Neural progenitor cell (in vitro differentiated cells): ENCODE data around the gene TSEN34. TPM values are rescaled to one million over a fixed set of nuclear protein-coding genes. Genes with fewer than 3 reads are reported as not detected.

Experiments
- DNase-seq: peaks from one replicate; pipeline ENCODE4 v3.0.0-alpha.2; 2016; ENCODE audit warnings: low spot score
- H2AFZ ChIP-seq: fragments of 200-600 bp; sonication (generic); replicated peaks from 2 replicates; pipeline ENCODE4 v1.6.1; 2016; ENCODE audit warnings: antibody characterized with exemption
- H3F3A ChIP-seq: fragments of 200-600 bp; sonication (generic); 2 replicates; pipeline ENCODE4 v1.6.1; 2016; ENCODE audit warnings: antibody characterized with exemption, low read depth
- H3K27ac ChIP-seq: fragments of 200-600 bp; sonication (generic); 2 replicates; pipeline ENCODE4 v1.5.1; 2016; ENCODE audit warnings: mild to moderate bottlenecking
- H3K27me3 ChIP-seq: fragments of 200-600 bp; sonication (generic); 2 replicates; pipeline ENCODE4 v1.6.1; 2016; ENCODE audit warnings: mild to moderate bottlenecking, moderate library complexity
- H3K36me3 ChIP-seq: fragments of 200-600 bp; sonication (generic); 2 replicates; pipeline ENCODE4 v1.5.1; 2016
- H3K4me1 ChIP-seq: fragments of 200-600 bp; sonication (generic); 2 replicates; pipeline ENCODE4 v1.6.1; 2016; ENCODE audit warnings: mixed run types
- H3K4me2 ChIP-seq: fragments of 200-600 bp; sonication (generic); 2 replicates; pipeline ENCODE4 v1.6.1; 2016
- H3K4me3 ChIP-seq: fragments of 200-600 bp; sonication (generic); 2 replicates; pipeline ENCODE4 v1.5.1; 2016
- H3K79me2 ChIP-seq: fragments of 200-600 bp; sonication (generic); 2 replicates; pipeline ENCODE4 v1.6.1; 2016; ENCODE audit warnings: low read depth
- H3K9ac ChIP-seq: fragments of 200-600 bp; sonication (generic); 2 replicates; pipeline ENCODE4 v1.6.1; 2016
- H3K9me3 ChIP-seq: fragments of 200-600 bp; sonication (generic); 2 replicates; pipeline ENCODE4 v1.5.1; 2016; ENCODE audit warnings: low read depth
- H4K20me1 ChIP-seq: fragments of 200-600 bp; sonication (generic); 2 replicates; pipeline ENCODE4 v1.6.1; 2016; ENCODE audit warnings: low read depth
- H3K27ac Mint-ChIP-seq: 3 replicates; pipeline ENCODE4 v1.8.0; 2021; ENCODE audit warnings: mixed read lengths
- H3K27me3 Mint-ChIP-seq: 2 replicates; pipeline ENCODE4 v1.8.0; 2022; ENCODE audit warnings: low read depth, mild to moderate bottlenecking, inconsistent platforms, moderate library complexity, mixed read lengths; ENCODE audit not compliant: insufficient read depth
- H3K36me3 Mint-ChIP-seq: 3 replicates; pipeline ENCODE4 v1.8.0; 2021; ENCODE audit warnings: mixed read lengths
- H3K4me1 Mint-ChIP-seq: 3 replicates; pipeline ENCODE4 v1.8.0; 2021; ENCODE audit warnings: mixed read lengths
- H3K4me3 Mint-ChIP-seq: 3 replicates; pipeline ENCODE4 v1.8.0; 2021; ENCODE audit warnings: mild to moderate bottlenecking, moderate library complexity, mixed read lengths
- H3K9me3 Mint-ChIP-seq: 3 replicates; pipeline ENCODE4 v1.8.0; 2020; ENCODE audit warnings: mixed read lengths
- CTCF ChIP-seq: fragments of 200-600 bp; sonication (generic); IDR thresholded peaks from 2 replicates; pipeline ENCODE4 v1.5.1; 2017; ENCODE audit warnings: antibody characterized with exemption, mild to moderate bottlenecking
- EZH2 ChIP-seq: fragments of 200-600 bp; sonication (generic); IDR thresholded peaks from 2 replicates; pipeline ENCODE4 v1.6.1; 2017; ENCODE audit warnings: antibody characterized with exemption, mild to moderate bottlenecking, moderate library complexity
- EZH2phosphoT487 ChIP-seq: fragments of 200-600 bp; sonication (generic); IDR thresholded peaks from 2 replicates; pipeline ENCODE4 v1.6.1; 2017; ENCODE audit warnings: antibody characterized with exemption
- total RNA-seq: library from RNA; depleted of rRNA; stranded (reverse); fragments of >200 nt; gene quantifications from 2 replicates; pipeline ENCODE4 v1.2.3, GENCODE V29; 2015; ENCODE audit warnings: low replicate concordance

The TSEN34 gene
- total RNA-seq, 1 donor from 2014 or later, result 10.3 TPM

GRCh38 chr19:54201172-54201701 lies 10.1 kb downstream of the TSEN34 start:
- peak overlapping the region; percentile 100 for H3K4me3 Mint-ChIP-seq
- peaks cover 7% of the 10 kb centered on the region for H3K27me3 Mint-ChIP-seq
- peaks cover 29% of the 10 kb centered on the region for H3K4me1 Mint-ChIP-seq
- no peaks in the 10 kb centered on the region for H3K9me3 ChIP-seq
- H3K79me2 ChIP-seq, result peaks cover 57% of the 10 kb centered on the region
- H4K20me1 ChIP-seq, result peaks cover 53% of the 10 kb centered on the region
- H3F3A ChIP-seq, result peaks cover 70% of the 10 kb centered on the region
- DNase-seq, result no peak
- H3K27me3 ChIP-seq, result no peaks in the 10 kb centered on the region
- no peaks in the 10 kb centered on the region for H3K9me3 Mint-ChIP-seq
- peak overlapping the region; percentile 100 for H3K27ac Mint-ChIP-seq
- peak overlapping the region; percentile 67 for H3K4me3 ChIP-seq
- H3K4me2 ChIP-seq, result peak overlapping the region; percentile 97
- no peak overlapping the region for H2AFZ ChIP-seq
- no peak for TF ChIP-seq EZH2
- peaks cover 33% of the 10 kb centered on the region for H3K4me1 ChIP-seq
- peaks cover 24% of the 10 kb centered on the region for H3K36me3 Mint-ChIP-seq
- peaks cover 17% of the 10 kb centered on the region for H3K36me3 ChIP-seq
- peak overlapping the region; percentile 94 for H3K9ac ChIP-seq
- H3K27ac ChIP-seq, result peak overlapping the region; percentile 94

GRCh38 chr19:54201980-54202379 lies 10.9 kb downstream of the TSEN34 start:
- H3K9me3 ChIP-seq, result no peaks in the 10 kb centered on the region
- H3K4me3 Mint-ChIP-seq, result peak overlapping the region; percentile 100
- H3K27me3 Mint-ChIP-seq, result peaks cover 7% of the 10 kb centered on the region
- peaks cover 33% of the 10 kb centered on the region for H3K4me1 ChIP-seq
- H3K27me3 ChIP-seq, result no peaks in the 10 kb centered on the region
- peaks cover 60% of the 10 kb centered on the region for H4K20me1 ChIP-seq
- peak overlapping the region; percentile 97 for H3K4me2 ChIP-seq
- no peak for TF ChIP-seq EZH2
- TF ChIP-seq EZH2phosphoT487, result no peak
- no peak for TF ChIP-seq CTCF
- H3K9ac ChIP-seq, result peak overlapping the region; percentile 94
- H3K4me1 Mint-ChIP-seq, result peaks cover 29% of the 10 kb centered on the region
- peaks cover 17% of the 10 kb centered on the region for H3K36me3 ChIP-seq
- no peak overlapping the region for H3K27ac ChIP-seq
- no peak overlapping the region for H2AFZ ChIP-seq
- H3K27ac Mint-ChIP-seq, result no peak overlapping the region
- peaks cover 70% of the 10 kb centered on the region for H3F3A ChIP-seq
- H3K79me2 ChIP-seq, result peaks cover 64% of the 10 kb centered on the region
- H3K4me3 ChIP-seq, result peak overlapping the region; percentile 67
- H3K36me3 Mint-ChIP-seq, result peaks cover 28% of the 10 kb centered on the region
- no peaks in the 10 kb centered on the region for H3K9me3 Mint-ChIP-seq
- no peak for DNase-seq

GRCh38 chr19:54203151-54203611 lies 12.1 kb downstream of the TSEN34 start:
- Histone ChIP-seq H3K4me1 (peaks cover 33% of the 10 kb centered on the region), H3K9ac (peak overlapping the region; percentile 54), H4K20me1 (peaks cover 72% of the 10 kb centered on the region), H3K79me2 (peaks cover 64% of the 10 kb centered on the region), H3K27ac (no peak overlapping the region), H2AFZ (no peak overlapping the region), H3K27me3 (no peaks in the 10 kb centered on the region), H3K36me3 (peaks cover 17% of the 10 kb centered on the region), H3K4me2 (peak overlapping the region; percentile 97), H3K9me3 (no peaks in the 10 kb centered on the region), H3F3A (peaks cover 81% of the 10 kb centered on the region), H3K4me3 (peak overlapping the region; percentile 67)
- Mint-ChIP-seq H3K36me3 (peaks cover 34% of the 10 kb centered on the region), H3K4me3 (peak overlapping the region; percentile 100), H3K9me3 (no peaks in the 10 kb centered on the region), H3K27ac (no peak overlapping the region), H3K4me1 (peaks cover 33% of the 10 kb centered on the region), H3K27me3 (peaks cover 7% of the 10 kb centered on the region)
- TF ChIP-seq EZH2phosphoT487 (no peak), EZH2 (no peak)
- DNase-seq, result no peak

GRCh38 chr19:54204767-54205468 lies 13.8 kb downstream of the TSEN34 start:
- Histone ChIP-seq H2AFZ (no peak overlapping the region), H3K36me3 (peaks cover 17% of the 10 kb centered on the region), H4K20me1 (peaks cover 90% of the 10 kb centered on the region), H3K9ac (peak overlapping the region; percentile 25), H3K4me1 (peaks cover 33% of the 10 kb centered on the region), H3F3A (peaks cover 71% of the 10 kb centered on the region), H3K4me3 (no peak overlapping the region), H3K27me3 (no peaks in the 10 kb centered on the region), H3K9me3 (no peaks in the 10 kb centered on the region), H3K27ac (no peak overlapping the region), H3K4me2 (peak overlapping the region; percentile 97), H3K79me2 (peaks cover 64% of the 10 kb centered on the region)
- H3K9me3 Mint-ChIP-seq, result no peaks in the 10 kb centered on the region
- TF ChIP-seq EZH2, result no peak
- TF ChIP-seq EZH2phosphoT487, result no peak
- no peak for TF ChIP-seq CTCF
- no peak overlapping the region for H3K4me3 Mint-ChIP-seq
- peaks cover 35% of the 10 kb centered on the region for H3K36me3 Mint-ChIP-seq
- peaks cover 7% of the 10 kb centered on the region for H3K27me3 Mint-ChIP-seq
- no peak overlapping the region for H3K27ac Mint-ChIP-seq
- no peak for DNase-seq
- H3K4me1 Mint-ChIP-seq, result peaks cover 39% of the 10 kb centered on the region
